ENCODE results near the gene GNB1L.
"Not testable (repeated sequence)": the region's sequence is repeated elsewhere in the genome, so short reads cannot be mapped to it uniquely, and the experiment has no call there.

The GNB1L gene

DNA sequence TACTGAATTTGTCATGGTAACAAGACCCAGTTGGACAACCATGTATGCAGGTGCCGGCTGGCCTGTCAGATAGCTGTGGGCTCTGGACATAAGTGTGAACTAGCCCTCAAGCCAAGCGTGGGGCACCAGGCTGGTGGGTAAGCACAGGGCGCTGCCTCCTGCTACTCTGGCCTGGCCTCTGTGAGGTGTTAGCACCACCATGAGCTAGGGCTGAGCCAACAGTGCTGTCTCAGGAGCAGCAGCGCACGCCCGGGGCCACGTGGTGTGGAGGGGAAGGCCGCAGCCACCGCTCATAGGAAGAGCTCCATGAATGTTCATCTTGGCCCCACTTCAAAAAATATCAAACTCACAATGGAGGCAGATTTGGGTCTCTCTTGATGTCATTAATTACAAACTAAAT lies 35.3 kb upstream of the GNB1L start:
- DNase-seq (ENCODE audit: low read depth, low spot score), result no peak

DNA sequence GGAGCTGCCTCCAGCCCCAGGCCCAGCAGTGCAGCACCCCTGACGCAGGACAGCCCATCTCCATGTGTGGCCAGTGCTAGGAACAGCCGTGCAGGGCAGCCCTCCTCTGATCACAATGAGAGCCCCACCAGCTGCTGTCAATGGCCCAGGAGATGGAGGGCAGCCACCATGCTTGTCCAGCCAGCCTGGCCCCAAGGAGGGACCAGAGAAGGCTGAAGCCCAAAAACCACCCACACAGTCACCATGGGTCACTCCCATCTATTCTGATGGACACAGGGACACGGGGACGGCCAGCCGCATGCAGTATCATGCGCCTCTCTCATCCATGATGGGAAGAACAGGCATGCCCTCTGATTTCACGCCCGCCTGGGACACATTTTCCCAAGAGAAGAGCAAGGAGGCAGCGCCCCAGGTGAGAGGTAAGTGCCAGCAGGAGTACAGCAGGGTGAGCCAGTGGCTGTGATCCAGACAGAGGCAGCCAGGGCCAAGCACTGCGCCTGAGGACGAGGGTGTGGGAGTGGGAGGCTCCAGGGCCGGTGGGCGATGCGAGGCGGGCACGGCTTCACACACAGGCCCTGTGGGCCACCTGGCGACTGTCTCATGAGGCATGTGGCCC lies 33.6 kb upstream of the GNB1L start:
- DNase-seq (ENCODE audit: low read depth, low spot score), result no peak

DNA sequence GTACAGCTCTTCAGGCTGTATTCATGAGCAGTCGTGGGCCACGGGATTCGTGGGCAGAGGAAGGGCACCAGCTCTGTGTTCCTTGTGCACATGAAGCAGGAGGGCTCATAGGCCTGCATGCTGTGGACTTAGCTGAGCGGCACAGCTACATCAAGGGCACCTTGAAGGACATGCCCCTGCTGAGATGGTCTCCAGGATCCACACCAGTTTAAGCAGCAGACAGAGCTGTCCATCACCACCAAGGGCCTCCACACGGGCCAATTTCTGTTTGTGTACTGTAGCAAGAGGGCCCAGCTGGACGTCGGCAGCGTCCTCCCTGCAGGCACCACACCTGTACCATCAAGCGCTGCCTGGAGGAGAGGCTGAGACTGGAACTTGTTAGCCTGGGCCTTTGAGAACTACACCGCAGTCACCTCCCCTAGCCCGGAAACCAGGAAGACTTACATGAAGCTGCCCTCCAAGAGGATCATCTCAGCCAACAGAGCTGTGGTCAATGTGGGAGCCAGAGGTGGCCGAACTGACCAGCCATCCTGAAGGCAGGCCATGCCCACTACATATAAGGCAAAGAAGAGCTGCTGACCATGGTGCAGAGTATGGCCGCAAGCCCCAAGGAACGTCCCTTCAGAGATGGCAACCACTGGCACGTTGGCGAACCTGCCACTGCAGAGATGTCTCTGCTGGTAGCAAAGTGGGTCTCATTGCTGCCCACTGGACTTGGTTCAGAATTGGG lies 32.7 kb upstream of the GNB1L start:
- no peak for DNase-seq (ENCODE audit: low read depth, low spot score)

DNA sequence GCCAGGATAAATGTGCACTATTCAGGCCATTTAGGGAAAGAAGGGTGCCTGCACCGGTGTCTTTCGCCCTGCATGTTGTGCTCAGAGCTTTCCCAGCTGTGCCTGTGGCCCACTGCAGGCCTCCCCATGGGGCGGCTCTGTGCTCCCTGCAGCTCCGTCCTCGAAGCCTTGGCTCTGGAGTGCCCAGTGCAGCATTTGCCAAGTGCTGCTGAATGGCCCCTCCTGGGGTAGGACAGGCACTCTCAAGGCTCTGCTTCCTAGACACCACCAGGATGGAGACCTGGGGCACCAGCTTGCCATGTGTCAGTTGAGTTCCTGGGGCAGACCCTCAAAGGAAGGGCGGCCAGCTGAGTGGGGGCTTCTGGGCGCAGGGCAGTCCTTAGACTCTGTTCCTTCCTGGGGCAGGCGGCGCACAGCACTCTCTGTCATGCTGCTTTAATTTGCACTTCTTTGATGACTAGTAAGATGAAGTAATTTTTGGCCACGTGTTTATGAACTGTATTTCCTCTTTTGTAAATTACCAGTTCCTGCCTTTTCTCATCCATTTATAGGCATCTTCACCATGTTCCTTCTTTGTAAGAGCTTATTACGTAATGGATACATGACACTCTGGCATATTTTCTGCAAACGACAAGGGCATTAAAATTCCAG lies 32.1 kb upstream of the GNB1L start:
- DNase-seq (ENCODE audit: low read depth, low spot score), result no peak

DNA sequence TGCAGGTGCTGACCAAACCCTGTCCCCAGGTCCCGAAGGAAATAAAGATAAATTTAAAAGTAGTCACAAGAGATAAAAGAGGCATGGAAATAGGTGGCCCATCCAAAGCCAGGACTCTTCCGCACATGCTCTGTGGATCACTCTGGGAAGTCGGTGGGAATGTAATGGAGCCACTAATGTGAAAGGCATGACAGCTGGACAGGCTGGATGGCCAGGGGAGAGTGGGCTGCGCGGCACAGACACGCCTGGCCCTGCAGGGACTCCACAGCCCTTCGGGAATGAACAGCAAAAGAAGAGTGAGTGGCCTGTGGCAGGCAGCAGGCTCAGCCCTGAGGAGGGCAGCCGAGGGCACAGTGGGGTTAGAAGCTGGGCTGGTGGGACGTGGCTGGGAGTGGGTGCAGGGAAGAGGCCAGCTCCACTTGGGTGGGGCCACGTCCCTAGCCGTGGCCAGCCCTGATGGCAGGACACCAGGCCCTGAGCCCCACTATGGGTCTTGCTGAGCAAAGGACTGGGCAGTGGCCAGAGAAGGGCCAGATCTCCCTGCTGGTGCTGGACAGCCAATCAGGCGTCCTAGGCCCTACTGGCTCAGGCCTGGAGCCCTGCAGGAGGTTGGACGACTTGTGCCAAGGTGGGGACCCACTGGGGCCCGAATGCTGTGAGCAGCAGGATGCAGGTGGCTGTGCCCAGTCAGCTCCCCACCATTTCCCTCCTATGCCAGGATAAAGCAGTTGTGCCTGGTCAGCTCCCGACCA lies 31.3 kb upstream of the GNB1L start:
- no peak for DNase-seq (ENCODE audit: low read depth, low spot score)

DNA sequence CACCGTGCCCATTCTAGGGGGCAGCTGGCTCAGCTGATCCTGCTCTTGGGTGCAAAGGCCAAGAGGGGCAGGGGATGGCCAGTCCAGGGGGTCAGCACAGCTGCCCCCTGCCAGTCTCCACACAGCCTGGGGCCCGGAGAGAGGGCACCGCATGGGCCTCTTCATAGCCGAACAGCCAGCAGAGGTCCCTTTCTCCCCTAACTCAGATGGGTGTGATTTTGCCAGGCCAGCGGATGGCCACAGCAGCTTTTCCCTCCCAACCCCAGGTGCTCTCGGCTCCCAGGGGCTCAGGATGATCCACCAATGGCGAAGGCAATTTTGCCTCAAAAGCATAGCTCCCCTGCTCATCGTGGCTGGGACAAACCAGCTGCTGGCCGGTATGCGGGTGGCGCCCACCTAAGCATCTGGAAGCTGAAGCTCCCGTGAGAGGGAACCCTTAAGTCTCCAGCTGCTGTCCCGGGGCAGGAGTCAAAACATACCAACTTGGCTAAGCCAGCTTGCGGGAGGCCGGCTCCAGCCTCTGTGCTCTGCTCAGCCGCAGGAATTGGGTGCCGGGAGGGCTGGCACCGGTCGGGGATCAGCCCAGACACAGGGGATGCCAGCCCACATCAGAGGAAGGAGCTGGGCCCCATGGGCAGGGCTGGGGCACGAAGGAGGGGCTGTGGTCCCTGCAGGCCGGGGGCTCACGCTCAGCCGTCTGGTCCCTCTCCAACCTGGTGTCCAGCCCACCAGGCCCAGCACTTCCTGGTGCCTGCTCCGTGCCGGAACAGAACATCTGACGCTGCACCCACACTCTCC lies 30.5 kb upstream of the GNB1L start:
- DNase-seq (ENCODE audit: low read depth, low spot score), result no peak

DNA sequence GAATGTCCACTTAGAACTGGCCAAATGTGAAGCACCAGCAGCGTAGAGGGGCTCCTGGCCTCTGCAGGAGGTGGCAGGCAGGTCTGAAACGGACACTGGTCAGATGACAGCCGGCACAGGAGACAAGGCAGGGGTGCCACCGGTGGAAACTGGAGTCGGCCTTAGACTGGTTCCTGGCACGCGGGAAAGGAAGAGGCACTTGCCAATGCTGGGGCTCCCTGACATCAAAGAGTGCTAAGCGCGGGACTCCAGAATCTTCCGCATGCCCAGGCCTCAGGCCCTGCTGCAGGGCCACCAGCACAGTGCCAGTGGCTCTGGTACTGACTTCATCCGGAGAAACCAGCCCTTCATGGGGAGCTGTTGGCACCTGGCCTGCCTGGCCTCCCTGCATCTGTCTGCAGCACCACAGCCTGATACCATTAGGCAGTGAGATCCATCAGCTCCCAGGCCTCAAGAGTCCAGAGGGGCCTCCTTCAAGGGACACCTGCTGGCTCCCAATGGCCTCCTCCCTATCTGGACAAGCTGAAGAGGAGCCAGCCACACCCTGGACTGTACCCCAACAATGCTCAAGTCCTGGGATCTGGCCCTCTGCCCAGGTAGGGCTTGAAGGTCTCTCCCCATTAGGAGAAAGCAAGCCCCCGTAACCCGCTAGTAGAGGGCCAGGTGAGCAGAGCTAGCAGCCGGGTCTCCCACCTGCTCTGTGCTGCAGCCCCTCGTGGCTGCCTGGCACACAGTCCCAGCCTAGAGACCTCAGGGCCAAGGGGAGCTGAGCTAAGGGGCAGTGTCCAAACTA lies 29.7 kb upstream of the GNB1L start:
- no peak for DNase-seq (ENCODE audit: low read depth, low spot score)

DNA sequence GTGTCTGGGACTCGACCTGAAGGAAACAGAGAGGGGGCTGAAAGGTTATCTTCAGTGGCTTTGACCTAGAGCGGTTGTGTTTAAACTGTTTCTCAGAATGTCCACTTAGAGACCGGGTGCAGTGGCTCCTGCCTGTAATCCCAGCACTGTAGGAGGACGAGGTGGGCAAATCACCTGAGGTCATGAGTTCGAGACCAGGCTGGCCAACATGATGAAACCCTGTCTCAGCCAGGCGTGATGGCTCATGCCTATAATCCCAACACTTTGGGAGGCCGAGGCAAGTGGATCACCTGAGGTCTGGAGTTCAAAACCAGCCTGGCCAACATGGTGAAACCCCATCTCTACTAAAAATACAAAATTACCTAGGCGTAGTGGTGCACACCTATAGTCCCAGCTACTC lies 28.8 kb upstream of the GNB1L start:
- not testable (repeated sequence) for DNase-seq (ENCODE audit: low read depth, low spot score)

DNA sequence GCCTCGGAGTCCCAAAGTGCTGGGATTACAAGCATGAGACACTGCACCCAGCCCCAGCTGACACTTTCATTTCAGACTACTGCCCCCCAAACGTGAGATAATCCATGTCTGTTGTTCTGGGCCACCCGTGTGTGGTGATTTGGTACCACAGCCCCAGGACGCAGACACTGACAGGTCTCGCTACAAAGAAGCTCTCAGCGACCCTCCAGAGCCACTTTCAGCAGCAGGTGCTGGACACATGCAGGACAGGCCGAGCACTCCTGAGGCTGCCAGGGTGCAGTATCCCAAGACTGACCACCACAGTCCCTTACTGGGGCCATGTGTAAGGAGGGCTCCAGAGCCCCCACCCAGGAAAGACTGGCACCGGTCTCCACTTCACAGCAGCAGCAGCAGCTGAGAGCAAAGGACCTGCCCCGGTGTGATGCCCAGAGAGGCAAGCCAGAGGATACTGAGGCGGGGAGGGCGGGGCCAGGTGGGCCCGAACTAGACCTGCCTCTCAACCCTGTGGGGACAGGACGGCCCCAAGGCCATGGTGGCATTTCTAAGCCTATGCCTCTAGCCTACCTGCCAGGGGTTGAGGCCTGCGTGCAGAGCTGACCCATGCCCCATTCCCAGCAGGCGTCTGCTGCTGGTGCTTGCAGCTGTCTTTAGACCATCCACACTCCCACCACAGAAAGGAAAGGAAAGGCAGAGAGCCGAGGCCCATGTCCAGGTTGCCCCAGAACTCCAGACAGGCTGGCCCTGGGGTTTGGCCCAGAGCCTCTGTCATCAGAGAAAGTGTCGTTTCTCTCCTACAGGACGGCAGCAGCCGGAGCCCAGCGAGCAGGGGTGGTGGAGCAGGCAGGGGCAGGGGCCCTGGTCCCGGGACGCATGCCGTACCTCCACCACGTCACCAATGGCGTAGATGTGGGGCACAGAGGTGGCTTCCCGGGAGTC lies 28.0 kb upstream of the GNB1L start:
- no peak for DNase-seq (ENCODE audit: low read depth, low spot score)

DNA sequence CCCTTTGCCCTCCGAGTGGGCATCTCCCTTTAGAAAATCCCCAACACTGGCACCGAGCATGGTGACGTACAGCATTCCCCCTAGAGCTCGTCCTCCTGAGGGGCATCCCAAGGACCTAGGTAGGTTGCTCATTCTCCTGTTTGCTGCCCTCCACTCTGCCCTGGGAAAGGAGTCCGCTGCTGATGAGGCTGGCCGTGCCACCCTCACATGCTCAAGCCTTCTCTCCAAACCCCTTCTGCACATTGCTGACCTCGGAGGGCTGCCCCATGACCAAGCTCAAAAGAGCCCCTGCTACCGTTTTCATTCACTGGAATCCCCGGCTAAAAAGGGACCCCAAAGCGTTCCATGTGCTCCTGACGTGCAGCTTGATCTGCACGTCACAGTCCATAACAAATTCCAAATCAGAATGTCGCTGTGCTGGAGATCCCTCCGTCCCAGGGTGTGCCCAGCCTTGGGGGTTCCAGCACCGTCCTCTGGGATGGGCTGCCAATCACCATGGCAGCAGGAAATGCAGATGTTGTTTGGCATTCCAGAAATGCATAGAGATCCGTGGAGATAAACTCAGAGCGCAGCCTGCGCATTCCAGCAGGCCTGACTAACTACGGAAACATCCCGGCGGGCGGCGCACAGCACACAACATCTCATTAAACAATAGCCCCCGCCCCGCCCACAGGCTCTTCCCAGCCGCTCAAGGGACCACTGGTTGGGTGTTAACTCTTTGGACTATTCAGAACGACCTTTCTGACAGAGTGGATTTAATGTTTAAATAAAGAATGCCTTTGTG lies 26.3 kb upstream of the GNB1L start:
- DNase-seq (ENCODE audit: low read depth, low spot score), result no peak

DNA sequence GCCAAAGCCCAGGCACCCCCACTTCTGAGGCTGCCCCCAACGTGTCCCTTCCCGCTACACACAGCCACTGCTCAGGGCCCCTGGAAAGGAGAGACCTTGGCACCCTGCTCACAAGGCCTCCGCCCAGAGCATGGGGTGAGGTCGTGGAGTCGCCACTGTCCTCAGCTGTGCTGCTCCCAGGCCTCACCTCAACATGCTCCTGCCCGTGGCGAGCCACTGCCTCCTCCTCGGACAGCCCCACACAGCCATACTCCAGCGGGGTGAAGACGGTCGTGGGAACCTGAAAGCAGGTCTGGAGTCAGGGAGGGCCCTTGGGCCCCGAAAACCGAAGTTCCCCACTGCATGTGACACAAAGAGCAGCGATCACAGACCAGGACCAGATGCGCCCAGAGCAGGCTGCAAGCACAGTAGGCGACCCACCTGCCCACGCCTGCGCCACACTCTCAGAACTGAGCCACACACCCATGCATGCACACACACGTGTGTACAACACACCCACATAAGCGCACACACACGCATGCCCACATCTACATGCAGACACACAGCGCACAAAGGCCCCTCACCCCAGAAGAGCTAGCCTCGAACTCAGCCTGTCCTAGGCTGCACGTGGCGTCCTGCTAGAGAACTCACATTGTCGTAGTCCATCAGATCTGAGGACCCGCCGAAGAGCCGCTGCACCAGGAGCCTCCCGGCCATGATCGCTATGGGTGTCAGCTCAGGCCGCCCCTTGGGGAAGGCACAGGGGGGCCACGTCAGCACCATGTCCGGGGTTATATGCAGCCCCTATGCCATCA lies 25.5 kb upstream of the GNB1L start:
- no peak for DNase-seq (ENCODE audit: low read depth, low spot score)

DNA sequence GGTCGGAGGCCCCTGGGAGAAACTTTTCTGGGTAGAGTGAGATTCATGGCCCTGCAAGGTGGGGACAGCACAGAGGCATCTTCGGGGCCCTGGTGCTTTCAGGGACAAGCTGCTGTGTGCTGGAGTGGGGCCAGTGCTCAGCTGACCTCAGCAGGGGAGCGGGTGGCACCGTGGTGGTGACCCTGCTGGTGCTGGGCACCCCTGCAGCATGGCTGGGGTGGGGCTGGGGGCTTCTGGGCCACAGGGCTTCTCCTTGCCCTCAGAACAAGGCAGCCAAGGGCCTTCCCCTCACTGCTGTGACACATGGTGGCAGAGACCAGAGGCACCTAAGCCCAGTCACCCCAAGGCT lies 24.9 kb upstream of the GNB1L start:
- no peak for DNase-seq (ENCODE audit: low read depth, low spot score)

DNA sequence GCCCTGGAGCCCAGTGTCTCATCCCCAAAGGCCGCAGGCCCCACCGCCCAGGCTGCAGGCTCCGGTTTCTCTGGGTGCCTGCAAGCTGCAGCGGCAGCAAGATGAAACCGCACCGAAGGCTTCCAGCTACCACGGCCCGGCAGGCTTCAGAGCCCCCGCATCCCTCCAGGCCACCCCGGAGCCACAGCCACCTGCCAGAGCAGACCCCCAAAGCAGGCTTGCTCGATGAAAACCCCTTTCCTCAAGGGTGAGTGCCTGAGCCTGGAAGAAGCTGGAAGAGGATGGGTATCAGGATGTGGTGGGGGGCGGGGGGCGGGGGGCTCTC lies 24.5 kb upstream of the GNB1L start:
- no peak for DNase-seq (ENCODE audit: low read depth, low spot score)

DNA sequence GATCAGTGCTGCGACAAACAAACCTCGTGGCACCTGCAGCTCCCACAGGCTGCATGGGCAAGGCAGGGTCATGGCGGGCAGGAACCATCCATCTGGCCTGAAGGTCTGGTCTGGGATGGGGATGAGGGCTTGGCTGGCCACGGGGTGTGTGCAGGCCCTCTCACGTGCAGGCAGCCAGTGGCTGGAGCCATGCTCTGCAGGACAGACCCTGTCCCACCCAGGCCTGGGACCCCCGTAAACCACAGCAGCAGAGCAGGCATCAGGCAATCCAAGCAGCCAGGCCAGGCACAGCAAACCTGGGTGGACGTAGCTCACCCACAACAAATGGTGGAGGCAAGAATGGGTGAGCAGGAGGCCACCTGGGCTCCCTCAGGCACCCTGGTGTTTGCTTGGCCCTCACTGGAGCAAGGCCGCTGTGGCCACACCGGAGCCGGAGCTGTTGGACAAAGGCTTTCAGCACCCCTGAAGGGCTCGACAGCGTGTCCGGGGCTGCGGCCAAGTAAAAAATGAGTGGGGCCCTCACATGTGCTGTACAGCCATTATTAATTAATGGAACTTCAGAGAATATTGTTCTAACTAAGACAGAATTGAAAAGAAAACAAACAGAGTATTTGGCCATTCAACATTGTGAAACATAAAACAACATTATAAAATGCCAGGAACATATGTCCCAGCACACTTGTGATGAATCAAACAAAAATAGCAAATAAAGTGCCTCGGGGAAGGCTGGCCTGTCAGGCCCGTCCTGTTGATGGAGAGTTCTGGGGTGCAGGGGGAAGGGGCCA lies 24.0 kb upstream of the GNB1L start:
- DNase-seq (ENCODE audit: low read depth, low spot score), result no peak

DNA sequence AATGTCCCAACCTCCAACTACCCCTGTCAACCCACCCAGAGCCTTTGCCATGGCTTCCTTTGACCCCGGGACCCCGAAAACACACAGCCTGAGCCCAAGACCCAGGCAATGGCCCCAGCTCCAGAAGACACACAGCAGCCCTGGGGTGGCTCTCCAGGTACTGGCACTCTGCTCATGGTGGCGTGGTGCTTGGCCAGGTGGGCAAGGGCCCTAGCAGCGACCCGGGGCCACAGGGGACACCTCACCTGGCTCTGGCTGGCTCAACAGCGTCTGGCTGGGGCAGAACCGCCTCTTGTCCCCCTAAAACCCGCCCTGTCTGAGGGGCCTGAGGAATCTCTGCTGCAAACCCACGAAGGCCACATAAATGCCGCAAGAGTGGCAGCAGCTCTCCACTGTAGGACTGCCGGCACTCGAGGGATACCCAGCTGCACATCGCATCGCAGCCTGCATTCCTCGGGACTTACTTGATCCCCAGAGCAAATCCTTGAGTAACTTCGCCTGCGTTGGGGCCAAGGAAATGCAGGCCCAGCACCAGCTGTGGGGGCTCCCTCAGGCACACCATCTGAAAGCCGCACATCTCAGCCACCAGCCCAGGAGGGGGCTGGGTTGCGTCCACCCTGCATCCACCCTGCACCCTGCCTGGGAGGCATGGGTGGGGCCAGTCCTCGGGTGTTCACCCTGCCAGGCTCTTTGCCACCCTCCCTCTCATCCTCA lies 23.1 kb upstream of the GNB1L start:
- DNase-seq (ENCODE audit: low read depth, low spot score), result no peak

DNA sequence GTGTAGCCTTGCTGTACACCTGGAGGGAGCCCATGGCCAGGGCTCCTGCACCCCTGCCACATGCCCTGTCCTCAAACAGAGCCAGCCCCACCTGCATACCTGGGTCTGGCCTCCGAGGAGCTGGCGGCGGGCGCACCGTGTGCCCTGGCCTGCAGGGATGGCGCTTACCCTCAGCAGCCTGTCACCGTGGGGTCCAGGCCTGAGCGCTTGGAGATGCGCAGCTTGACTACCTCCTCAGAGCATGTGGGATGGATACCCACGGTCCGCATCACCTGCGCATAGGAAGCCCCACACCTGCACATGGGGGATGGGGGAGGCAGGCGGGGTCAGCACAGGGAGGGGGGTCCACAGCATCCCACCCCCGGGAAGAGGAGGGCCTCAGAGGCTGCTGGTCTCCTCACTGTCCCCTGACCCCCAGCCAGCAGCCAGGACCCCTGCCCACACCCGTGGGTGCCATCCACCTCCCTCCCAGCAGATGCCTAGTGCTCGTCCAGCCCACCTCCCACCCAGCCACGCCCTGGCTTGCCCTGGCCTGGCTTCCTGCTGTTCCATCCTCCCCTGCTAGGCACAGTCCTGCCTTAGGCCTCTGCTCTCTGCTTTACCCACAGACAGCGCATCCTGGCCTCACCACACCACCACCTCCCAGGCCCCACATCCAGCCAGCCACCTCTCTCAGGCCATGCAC lies 22.4 kb upstream of the GNB1L start:
- no peak for DNase-seq (ENCODE audit: low read depth, low spot score)
